HG03066 (cell line): ENCODE results near the gene GPC5.
"Not testable (repeated sequence)": the region's sequence is repeated elsewhere in the genome, so short reads cannot be mapped to it uniquely, and the experiment has no call there.

ENCODE experiments used
- ATAC-seq: cut with Tn5 transposase; IDR thresholded peaks from one replicate; pipeline ENCODE4 v1.9.1; 2021; ENCODE audit warnings: low read depth; ENCODE audit not compliant: unreplicated experiment

The GPC5 gene

DNA sequence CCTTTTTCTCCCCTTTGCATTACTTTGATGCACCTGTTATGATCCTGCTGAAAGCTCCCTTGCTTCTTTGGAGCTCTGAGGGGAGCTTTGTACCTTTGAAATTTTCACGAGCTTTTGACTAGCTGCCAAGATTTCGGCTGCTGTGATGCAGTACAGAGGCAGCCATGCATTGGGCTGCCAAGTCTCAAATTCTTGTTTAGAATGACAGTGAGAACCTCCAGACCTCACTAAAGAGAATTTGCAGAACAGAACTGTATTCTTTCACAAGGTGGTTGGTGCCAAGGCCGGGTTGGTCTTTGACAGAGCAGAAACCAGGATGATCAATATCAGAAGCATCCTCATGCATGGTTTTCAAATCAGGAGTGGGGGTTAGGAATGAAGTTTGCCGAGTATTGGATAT is 414.8 kb downstream of the GPC5 start:
- no peak for ATAC-seq

DNA sequence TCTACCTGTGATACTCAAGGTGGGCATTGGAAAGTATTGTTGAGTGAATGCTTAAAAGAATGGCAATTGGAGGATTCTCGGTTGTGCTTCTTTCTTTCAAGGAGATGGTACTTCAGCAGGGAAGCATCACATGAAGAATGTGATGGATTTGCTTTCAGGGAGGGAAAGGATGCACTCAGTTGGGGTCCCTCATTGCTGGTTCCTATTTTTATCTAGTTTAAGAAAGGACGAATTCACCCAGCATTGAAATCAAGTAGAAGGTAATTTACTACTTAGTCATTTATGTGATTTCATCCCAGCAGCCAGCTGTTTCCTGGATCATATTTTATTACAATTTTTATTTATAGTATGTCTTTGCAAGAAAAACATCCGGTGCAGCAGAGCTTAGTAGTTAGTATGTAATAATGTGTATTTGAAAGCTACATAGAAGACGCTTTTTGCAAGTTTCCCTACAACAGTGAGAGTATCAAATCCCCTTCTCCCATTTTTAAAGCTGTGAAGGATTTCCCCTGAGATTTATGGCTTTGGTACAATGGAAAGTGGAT is 417.9 kb downstream of the GPC5 start:
- no peak for ATAC-seq

DNA sequence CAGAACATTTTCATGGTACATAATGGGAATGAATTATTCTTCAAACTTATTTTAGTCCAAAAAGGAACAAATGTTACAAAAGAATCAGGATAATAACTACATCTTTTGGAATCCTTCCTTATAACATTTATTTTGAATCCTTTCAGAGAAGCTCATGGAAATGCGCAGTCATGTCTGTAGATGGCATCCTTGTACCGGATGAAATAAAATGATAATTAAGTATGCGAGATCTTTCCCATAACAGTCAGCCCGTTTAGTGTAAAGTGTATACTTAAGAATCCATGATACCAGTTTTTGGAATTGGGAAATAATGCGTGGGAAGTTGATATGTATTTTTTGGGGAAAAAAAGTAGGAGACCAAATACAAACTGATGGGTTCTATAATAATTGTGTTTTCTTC is 418.8 kb downstream of the GPC5 start:
- ATAC-seq, result no peak

DNA sequence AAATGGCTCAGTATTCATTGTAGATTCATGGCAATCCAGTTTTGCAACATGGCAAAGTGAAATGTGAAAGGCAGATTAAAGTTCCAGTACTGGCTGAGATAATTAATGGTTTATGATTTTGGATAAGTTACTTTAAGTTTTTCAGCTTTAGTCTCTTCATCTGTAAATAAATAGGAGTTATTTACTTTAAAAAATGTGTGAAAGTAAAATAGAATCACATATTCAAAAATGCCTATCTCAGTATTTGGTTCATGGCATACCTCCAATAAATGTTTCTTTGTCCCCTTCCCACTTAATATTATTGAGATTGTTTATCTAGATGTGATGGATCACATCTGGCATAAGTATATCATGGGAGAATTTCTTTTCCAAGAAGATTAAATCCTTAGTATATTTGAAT is 426.0 kb downstream of the GPC5 start:
- ATAC-seq, result no peak

DNA sequence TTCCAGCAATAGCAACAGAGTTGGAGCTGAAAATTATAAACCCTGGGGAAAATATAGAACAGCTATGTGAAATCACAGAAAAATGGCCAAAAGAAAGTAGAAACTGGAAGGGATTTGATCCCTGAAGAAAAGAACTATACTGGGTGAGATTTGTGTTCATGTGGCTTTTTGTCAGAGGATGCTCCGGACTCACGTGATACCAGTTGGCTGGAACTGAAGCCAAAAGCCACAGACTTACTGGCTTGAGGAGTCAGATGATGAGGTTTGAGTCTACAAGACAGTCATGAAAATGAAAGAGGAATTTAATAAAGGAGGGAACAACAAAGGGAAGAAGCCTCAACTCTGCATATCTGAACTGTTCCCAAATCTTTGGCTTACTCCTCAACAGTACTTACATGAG is 427.1 kb downstream of the GPC5 start:
- ATAC-seq, result no peak

DNA sequence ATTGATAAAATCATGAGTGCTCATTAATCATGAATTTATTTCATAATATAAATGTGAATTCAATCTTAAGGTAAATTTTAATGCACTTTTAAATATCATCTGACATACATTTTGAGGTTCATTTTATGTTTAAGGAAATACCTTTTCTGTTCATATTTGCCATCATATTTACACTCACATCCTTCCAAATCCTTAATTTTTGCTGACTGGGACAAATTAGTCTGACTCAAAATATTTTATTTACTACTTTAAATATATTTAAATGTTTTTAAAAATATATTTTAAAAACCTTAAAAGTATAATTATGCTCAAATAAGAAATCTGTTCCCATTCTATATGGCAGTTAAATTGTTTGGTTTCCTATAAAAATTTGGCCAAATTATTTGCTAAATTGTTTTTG is 438.1 kb downstream of the GPC5 start:
- no peak for ATAC-seq

DNA sequence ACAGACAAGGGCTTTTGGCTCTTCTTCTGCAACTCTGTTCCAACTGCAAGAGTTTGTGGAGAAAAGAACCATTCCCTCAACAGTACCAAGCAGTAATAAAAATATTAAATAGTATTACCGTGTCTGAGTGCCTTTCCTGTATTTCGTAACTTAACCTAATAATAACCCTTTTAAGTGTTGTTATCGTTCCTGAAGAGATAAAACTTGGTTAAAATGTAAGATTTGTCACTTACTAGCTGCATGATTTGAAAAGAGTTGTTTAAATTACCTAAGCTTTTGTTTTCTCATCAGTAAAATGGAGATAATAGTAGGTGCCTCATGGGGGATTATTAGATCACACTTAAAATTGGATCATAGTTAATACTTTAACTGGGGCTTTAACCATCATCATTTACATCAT is 447.2 kb downstream of the GPC5 start:
- ATAC-seq, result no peak

DNA sequence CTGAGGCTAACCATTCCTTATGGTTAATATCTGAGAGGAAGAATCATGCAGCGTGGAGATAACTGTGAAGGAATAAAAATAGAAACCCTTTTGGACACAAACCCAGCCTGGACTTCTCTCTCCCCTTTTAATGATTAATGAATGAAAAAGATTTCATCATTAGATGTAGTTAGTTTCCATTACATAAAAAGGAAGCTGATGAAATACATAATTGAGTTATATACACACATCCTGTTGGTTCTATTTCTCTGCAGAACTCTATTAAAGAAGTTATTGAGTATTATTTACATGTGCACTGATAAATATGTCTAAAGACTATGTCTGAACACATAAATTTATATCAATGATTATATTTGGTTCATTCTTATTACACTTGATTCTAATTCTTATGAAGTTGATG is 465.3 kb downstream of the GPC5 start:
- ATAC-seq, result no peak

DNA sequence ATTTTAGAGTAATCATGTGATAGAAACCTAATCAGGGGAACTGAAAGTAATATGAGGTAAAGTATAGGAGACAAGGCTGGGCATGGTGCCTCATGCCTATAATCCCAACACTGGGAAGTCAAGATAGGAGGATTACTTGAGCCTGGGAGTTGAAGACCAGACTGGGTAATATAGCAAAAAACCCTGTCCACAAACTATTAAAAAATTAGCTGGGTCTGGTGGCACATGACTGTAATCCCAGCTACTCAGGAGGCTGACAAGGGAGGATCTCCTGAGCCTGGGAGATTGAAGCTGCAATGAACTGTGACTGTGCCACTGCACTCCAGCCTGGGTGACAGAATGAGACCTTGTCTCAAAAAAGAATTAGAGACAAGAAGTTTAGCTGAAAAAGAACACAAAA is 469.9 kb downstream of the GPC5 start:
- ATAC-seq, result no peak

DNA sequence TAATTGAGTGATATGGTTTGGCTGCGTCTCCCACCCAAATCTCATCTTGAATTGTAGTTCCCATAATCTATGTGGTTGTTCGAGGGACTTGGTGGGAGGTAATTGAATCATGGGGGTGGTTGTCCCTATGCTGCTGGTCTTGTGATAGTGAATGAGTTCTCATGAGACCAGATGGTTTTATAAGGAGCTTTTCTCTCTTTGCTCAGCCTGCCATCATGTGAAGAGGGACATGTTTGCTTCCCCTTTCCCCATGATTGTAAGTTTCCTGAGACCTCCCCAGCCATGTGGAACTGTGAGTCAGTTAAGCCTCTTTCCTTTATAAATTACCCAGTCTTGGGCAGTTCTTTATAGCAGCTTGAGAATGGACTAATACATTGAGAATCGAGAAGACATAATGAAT is 480.1 kb downstream of the GPC5 start:
- ATAC-seq, result no peak

DNA sequence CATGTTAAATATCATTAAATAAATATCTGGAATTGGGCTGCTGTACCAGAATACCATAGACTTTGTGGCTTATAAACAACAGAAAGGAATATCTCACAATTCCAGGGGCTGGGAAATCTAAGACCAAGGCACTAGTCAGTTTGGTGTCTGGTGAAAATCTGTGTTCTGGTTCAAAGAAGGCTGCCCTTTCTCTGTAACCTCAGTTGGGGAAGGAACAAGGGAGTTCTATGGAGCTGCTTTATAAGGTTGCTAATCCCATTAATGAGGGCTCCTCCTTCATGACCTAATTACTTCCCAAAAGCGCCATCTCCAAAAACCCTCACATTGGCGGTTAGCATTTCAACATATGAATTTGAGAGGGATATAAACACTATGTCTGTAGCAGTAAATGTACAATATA is 480.9 kb downstream of the GPC5 start:
- no peak for ATAC-seq

DNA sequence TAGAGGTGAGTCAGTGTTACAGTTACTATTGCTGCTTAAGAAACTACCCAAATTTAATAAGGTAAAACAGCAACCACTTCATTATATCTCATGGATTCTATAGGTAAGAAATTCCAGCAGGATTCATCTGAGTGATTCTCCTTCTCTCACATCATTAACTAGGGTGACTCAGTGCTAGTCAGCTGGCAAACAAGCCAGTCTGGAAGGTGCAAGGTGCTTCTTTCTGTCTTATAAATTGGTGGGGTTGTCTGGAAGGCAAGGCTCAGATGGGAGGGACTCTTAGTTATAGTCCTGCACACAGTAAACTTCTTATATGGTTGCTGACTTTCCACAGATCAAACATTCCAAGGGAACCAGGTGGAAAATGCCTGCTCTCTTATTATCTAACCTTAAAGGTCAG is 484.5 kb downstream of the GPC5 start:
- ATAC-seq, result no peak

DNA sequence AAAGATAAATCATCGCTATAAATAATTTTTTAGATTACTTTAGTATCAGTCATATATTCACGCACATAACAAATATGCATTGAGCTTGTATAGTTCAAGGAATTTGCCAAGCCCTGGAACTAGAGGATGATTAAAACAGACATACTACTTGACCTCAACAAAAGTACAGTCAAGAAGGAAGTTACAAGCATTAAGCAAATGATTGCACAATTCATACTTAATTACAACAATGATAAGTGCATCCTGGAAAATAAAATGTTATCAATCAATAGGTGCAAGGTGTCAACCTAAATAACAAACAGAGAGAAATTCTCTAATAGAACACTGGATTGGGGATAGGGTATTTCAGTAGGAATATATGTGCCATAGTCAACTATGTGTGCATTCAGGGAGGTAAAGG is 491.2 kb downstream of the GPC5 start:
- no peak for ATAC-seq

DNA sequence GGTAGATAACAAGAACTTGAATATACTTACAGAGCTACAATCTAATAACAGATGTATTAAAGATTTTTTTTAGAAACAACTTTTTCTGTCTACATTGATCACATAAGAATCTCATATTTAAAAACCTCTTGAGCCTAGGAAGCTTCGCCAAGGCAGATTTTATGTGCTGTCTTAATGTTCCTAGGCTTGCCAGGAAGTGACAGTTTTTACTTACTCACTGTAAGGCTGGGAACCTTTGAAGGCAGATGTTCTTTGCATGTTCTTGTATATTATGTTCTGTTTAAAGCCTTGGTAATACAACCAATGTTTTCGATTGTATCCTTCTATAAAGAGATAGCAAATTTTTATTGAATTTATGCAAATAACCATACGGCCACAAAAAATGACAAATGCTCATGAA is 492.7 kb downstream of the GPC5 start:
- ATAC-seq, result no peak

DNA sequence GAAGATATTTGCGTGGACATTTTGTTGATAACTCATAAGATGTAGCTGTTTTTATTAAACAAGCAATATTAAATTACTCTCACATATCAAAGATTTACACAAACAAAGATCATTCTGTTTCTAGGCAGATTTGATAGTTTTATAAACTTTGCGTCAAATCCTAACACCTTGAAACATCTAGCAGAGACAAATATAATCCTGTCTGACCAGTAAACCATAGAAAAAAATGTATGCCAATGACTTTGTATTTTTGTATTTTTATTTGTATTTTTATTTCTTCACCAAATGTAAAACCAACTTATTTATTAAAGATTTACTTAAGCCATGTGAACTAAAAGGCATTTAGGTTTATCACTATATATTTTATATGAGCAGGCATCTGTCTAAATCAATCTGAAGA is 494.6 kb downstream of the GPC5 start:
- ATAC-seq, result no peak

DNA sequence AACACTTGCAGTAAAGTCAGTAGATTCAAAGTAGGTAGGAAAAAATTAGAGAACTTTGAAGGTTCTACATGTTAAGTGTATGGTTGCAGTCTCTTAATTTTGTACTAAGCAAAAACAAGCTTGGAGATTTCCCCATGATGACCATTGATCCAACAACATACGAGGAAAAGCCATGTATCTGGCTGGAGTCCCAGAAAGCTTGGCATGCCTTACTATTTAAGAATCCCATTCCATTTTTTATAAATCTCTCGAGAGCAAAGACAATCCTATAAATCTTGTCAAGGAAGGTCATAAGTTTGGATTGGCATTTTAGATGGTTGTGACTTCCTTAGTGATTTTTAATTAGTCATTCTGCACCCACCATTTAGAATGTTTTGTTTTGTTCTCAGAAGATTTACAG is 495.9 kb downstream of the GPC5 start:
- ATAC-seq, result no peak

DNA sequence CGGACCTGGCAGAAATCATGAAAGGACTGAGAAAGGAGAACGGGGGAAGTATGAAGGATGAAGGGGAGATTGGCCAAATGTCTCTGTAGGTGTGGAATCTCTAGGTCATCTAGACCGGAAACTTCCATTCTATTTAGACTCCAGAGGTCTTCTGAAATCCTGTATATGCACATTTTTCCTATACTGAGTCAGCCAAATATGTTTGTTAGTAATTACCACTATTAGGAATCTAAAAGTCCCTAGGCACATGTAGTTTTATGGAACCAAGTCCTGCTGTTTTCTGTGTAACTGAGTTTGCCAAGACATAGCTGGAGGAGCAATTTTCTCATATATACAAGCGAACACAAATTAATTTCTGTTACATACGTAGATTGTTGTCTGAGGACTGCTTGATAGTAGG is 498.1 kb downstream of the GPC5 start:
- ATAC-seq, result no peak

DNA sequence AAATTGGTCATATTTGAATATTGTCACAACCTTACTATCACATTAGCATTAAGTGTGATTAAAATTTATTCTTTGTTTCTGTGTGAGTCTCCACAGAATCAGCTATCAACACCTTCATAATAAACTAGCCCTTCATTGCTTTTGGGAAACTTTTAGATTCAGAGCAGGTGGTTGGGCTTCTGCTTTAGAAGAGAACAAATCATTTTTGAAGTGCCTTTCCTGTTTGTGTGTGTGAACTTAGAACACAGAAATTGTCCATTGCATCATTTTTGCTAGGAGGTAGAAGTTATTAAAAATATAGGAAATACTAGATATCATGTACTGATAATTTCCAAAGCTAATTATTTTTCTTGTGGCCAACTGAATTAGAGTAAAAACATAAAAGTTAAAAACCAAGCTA is 500.6 kb downstream of the GPC5 start:
- ATAC-seq, result not testable (repeated sequence)

DNA sequence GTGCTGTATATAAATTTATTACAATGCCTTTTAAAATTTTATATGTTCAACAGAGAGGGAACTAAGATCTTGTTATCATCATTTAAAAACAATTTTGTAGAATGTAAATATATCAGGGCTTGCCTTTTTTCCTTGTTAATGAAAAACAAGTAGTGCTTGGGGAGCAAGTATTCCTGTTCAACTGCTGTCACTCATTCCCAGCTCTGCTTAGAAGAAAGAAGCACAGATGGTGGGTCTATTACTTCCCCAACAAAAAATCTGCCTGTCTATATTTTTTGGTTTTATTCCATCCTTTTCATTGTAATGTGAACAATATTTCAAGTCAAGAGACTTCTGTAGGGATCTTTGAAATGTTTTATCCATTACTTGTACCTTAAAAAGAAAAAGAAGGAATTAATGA is 503.9 kb downstream of the GPC5 start:
- ATAC-seq, result no peak

DNA sequence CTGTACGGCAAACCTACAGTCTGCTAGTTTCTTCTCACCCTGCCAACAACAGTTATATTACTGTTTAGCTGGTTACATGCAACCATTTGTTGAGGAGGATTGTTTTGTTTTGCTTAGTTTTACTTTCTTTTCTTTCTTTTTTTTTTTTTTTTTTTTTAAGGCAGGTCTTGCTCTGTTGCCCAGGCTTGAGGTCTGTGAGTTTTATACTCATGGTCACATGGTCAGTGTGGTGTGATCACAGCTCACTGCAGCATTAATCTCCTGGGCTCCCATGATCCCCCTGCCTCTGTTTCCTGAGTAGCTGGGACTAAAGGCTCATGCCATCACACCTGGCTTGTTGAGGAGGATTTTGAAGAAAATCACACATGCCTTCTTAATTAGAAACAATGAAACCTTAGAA is 505.6 kb downstream of the GPC5 start:
- peak; percentile 91 for ATAC-seq

DNA sequence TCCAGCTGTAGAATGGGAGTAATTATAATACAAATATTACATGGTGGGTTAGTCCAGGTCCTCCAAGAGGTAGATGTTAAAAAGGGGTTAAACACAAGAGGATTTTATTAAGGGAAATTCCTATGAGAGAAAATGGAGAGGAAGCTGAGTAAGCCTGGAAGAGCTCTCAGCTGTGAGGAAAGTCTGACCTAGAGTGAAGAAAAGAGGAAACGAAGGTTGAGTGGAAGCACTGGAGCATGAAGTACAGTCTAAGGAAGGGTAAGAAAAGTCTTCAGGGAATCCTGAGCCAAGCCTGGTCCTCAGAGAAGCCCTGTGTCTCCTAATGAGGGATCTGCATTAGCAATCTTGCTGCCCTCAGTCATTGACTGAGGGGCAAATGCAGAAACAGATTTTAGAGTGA is 506.2 kb downstream of the GPC5 start:
- peak; percentile 55 for ATAC-seq

DNA sequence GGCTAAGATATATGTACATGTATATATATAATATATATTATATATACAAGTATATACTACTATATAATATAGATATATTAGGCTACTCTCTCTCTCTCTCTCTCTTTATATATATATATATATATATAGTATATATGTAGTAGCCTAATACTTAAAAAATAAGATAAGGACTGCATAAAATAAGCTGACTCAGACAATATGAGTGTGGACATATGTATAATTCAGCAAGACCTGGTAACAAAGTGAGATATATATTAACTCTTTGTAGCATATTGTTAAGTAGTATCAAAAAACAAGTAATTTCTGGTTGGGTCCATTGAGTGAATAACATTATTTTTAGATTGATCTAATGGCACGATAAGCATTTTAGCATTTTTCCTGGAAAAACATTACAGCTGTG is 509.0 kb downstream of the GPC5 start:
- no peak for ATAC-seq

DNA sequence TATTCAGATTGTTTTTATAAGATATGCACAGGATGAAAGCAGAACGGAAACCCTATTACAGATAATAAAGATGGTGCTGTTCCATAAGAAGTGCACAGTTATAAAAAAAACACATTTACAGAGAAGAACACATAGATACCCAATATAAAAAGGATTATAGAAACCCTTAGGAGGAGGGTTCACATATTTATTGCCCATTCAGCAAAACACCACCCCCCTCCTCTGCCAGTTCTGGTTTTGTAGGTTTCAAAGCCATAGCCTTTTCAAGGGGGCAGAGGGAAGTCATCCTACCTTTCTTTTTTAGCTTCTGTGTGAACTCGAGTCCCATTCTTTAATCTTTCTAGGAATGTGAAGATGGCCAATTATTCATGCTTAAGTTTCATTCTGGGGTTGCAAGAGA is 511.2 kb downstream of the GPC5 start:
- no peak for ATAC-seq
